HG03066 (cell line): ENCODE results near the gene HHIPL1.

Experiments
- ATAC-seq: cut with Tn5 transposase; IDR thresholded peaks from one replicate; pipeline ENCODE4 v1.9.1; 2021; ENCODE audit warnings: low read depth; ENCODE audit not compliant: unreplicated experiment

Gene HHIPL1

DNA sequence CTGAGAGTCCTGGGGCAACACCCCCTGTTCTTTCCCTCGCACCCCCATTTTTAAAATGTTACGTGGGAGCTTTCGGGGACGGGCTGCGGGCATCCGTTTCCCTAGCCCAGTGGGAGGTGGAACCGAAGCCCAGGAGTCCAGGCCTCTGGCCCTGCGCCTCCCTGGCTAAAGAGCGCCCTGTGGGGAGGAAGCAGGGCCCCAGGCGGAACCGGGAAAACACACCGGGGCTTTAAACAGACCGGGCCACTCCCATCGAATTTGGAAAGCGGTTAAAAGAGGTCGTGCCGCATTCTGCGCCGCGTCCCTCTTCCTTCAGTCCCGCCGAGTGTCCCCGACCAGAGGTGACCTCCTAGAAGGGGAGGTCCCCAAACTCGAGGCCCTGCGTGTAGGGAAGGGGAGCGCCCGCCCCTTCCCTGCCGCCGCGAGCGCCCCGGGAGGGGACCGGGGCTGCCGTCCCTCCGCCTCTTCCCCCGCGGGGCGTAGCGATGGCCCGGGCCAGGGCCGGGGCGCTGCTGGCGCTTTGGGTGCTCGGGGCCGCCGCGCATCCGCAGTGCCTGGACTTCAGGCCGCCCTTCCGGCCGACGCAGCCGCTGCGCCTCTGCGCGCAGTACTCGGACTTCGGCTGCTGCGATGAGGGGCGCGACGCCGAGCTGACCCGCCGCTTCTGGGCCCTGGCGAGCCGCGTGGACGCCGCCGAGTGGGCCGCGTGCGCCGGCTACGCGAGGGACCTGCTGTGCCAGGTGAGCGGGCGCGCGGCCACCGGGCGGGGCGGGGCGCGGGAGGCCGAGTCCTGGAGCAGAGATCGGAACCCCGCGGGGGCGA is at the start of gene HHIPL1:
Gene HHIPL1 (plus strand): TSS at position 407 of the 822 bp plus-strand sequence. CDS start 79 bp downstream, at position 486.
- ATAC-seq: no peak

DNA sequence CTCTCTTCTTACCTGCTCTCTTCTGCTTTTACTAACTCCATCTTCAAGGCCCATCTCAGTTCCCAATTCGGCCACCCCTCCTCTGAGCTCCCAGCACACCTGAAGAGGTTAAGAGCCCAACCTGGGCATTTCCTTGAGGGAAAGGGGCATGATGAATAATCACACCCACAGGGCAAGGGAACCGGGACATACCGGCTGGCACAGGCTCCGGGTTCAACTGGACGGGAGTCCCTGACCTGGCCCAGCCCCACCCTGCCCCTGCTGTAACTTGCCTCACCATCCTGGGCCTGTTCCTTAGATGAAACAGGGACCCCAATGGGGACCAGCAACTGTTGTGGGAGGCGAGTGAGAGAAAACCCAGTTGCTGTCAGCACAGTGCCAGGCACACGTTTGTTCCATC is 49.4 kb upstream of the HHIPL1 start:
- ATAC-seq: no peak

DNA sequence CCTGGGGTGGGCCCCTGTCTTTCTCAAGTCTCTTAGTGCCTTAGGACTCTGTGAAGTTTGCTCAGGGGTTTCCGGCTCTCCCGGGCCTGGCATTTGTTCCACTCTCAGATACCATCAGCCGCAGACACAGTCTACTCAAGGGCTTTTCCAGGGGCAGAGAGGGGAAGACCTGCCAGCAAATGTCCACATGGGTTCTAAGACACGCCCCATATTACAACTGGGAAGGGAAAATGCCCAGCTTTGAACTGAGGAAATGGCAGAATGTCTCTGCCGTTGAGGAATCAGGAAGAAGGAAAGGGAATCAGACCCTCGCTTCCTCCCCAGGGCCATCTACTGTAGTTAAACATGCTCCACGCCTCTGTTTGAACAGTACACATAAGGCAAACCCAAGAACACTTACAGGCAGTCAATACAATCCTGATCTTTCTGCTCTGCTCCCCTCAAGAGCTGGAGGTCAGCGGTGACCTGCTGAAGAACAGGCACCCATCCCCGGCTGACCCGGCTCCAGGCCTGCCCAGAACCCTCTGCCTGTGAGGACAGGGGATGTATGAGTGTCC is 48.8 kb upstream of the HHIPL1 start:
- ATAC-seq: no peak

DNA sequence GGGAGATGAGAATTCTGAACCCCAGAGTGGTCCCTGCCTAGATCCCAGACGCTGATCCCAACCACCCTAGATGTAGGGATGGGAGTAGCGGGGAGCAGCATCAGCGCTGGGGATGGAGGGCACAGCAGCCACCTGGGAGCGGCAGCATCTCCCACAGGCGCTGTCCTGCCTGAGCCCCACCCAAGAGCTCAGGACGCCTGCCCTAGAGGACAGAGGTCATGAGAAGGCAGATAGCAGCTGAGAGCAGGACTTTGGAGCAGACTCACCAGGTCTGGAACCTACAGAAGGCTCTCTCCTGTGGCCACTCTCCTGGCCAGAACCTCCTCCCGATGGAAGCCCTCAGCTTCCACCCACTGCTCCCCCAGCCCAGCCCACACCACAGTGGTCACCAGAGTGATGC is 48.2 kb upstream of the HHIPL1 start:
- ATAC-seq: no peak

GRCh38 chr14:99597911-99598600 is 46.9 kb upstream of the HHIPL1 start:
- no peak for ATAC-seq

- ATAC-seq: no peak
Observed at GRCh38 chr14:99598774-99599173, 46.2 kb upstream of the HHIPL1 start.

DNA sequence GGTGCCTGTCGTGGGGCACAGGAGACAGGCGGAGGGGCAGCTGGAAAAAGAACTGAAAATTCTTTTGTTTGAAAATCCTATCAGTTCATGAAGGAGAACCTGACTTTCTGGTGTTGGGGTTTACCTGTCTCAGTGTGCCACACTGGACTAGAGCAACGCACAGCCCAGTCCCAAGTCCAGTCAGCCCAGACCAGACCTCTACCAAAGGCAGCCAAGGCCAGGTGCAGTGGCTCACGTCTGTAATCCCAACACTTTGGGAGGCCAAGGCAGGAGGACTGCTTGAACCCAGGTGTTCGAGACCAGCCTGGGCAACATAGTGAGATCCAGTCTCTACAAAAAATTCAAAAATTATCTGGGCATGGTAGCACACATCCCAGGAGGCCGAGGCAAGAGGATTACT is 45.5 kb upstream of the HHIPL1 start:
- no peak for ATAC-seq

GRCh38 chr14:99600232-99600888 is 44.6 kb upstream of the HHIPL1 start:
- ATAC-seq: no peak

DNA sequence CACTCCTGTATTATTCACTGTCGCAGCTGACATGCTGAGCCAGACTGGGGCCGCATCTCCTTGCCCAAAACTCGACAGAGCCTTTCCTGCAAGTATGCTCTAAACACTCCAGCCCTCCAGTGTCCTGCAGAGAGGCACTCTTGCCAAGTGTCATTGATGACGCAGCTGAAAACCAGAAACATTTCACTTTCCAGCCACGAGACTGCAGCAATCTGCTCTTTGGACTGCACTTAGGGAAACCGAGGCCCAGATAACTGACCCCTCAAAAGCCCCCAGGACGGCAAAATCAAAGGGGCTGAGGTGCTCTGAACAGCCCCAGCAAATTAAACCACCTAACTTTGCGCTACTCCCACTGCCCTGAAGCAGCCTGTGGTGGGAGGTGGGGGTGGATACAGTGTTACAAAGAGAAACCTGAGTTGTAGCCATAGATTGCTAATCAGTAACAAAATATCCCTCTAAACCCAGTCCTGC is 43.5 kb upstream of the HHIPL1 start:
- no peak for ATAC-seq

DNA sequence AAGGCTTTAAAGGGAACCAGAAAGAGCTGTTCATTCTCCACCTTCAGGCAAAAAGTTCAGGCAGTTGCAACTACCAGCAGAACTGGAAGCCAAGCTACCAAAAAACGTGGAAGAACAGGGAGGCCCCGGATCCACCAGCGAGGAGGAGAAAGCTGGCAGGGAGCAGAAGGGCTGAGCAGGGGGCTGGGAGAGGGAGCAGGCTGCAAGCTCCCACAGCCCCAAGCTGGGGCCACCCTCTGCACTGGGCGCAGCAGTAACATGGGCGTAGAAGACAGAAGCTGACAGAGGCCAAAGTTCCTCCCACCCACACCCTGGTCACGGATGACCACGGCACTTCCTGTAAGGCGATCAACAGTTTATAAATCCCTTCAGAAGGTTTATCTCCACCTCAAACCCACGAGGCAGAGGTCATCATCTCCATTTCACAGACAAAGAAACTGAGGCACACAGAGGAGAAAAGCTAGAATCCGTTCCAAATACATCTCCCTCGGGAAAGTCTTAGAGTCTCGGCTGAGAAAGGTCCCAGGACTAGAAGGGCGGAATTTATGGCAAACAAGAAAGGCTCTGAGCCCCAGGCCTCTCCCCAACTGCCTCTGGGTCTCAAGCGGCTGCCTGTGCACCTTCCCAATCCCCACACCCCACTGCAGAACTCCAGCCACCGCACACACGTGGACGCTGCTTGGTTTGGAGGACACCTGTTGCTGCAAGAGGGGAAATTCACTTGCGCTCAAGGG is 42.7 kb upstream of the HHIPL1 start:
- ATAC-seq: no peak

DNA sequence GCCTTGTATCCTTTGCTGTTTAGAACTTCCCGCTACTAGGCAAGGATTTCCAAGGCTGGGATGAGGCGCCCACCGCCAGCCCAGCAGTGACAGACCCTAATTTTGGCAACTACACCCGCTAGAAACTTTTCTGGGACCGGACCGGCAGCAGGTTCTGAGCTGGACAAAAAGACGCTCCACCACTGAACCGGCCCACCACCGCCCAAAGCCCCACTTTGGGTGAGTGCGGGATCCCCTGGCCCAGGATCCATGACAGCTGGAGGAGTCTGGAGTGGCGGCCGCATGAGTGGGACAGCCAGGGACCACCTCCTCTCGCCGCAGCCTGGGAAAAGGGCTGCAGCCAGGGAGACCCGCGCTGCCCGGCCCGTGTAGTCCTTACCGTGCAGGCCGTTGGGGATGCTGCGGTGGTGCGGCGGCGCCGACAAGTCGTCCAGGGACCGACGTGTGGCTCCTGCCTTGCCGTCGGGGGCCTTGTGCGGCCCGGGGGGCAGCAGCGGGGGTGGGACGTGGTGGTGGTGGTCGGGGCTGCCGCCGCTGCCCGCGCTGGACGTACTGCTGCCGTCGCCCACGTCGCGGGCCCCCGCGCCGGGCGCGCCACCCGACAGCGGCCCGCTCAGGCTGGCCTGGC is 42.0 kb upstream of the HHIPL1 start:
- no peak for ATAC-seq

- no peak for ATAC-seq
Observed at GRCh38 chr14:99603471-99604277, 41.3 kb upstream of the HHIPL1 start, which contains the start of gene CCDC85C. TSS of gene CCDC85C (minus strand) at chr14:99604207. CDS start at chr14:99603959, 248 bp downstream.

DNA sequence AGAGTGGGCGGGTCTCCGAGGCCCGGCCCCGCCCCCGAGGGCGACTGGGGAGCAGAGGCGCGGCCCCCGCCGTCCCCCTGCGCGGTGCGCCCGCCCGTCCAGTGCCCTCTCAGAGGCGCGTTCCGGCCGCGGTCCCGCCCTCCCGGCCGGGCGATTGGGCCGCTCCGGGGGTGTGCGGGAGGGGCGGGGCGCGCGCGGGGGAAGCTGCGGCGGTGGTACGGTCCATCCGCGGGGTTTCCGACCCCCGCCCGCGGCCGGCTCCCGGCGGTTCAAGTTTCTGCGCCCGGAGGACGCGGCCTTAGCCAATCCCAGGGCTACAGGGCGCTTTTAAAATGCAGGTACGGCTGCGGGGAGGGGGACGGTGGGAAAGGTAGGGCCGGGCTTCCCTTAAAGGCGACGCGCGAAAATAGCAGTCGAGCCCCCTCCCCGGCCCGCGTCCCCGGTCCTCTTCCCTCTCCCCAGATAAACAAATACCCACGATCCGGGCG is 40.6 kb upstream of the HHIPL1 start:
- peak; percentile 80 for ATAC-seq

GRCh38 chr14:99604766-99605298 is 40.1 kb upstream of the HHIPL1 start:
- peak; percentile 32 for ATAC-seq

GRCh38 chr14:99605299-99605961 is 39.5 kb upstream of the HHIPL1 start:
- ATAC-seq: no peak

DNA sequence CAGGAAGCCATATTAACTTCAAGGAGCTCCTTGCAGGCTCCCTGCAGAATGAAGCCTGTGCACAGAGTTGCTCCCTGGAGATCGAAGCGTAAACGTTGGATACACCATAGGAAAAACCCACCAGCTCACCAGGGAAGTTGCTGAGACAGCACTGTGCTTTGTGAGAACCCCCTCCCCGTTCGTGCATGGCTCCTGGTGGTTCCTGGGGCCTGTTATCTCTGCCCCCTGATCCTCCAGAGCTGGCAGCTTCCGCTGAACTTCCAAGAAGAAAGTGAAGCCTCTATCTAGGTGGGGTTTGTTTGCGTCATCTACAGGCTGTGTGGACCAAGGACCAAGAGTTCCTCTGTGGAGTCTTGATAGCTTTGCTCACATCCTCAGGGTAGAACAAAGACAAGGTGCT is 38.6 kb upstream of the HHIPL1 start:
- ATAC-seq: no peak

- ATAC-seq: no peak
Observed at GRCh38 chr14:99608591-99608990, 36.3 kb upstream of the HHIPL1 start.
